Mesendoderm (in vitro differentiated cells): ENCODE results near the gene HBQ1.
"Not testable (repeated sequence)": the region's sequence is repeated elsewhere in the genome, so short reads cannot be mapped to it uniquely, and the experiment has no call there.

Experiments
- DNase-seq: peaks from one replicate; pipeline ENCODE4 v3.0.0; 2013
- H2AK5ac ChIP-seq: 2 replicates; pipeline ENCODE4 v1.6.1; 2013; ENCODE audit warnings: low read length, inconsistent platforms
- H2BK120ac ChIP-seq: 2 replicates; pipeline ENCODE4 v1.6.1; 2013; ENCODE audit warnings: low read depth, mild to moderate bottlenecking, low read length, moderate library complexity, mixed read lengths
- H2BK15ac ChIP-seq: replicated peaks from 2 replicates; pipeline ENCODE4 v1.6.1; 2013; ENCODE audit warnings: low read depth, mild to moderate bottlenecking, moderate library complexity
- H2BK5ac ChIP-seq: 2 replicates; pipeline ENCODE4 v1.6.1; 2013; ENCODE audit warnings: low read length, inconsistent platforms
- H3K18ac ChIP-seq: 2 replicates; pipeline ENCODE4 v1.6.1; 2013; ENCODE audit warnings: mild to moderate bottlenecking, low read length, mixed read lengths
- H3K23ac ChIP-seq: one replicate; pipeline ENCODE4 v1.6.1; 2013; ENCODE audit warnings: low read length
- H3K27ac ChIP-seq: 2 replicates; pipeline ENCODE4 v1.5.1; 2013; ENCODE audit warnings: low read depth, mild to moderate bottlenecking, inconsistent platforms, low read length, moderate library complexity
- H3K27me3 ChIP-seq: 2 replicates; pipeline ENCODE4 v1.6.1; 2013; ENCODE audit warnings: low read length, control low read depth, mild to moderate bottlenecking, inconsistent platforms; ENCODE audit not compliant: insufficient read depth, poor library complexity
- H3K36me3 ChIP-seq: 2 replicates; pipeline ENCODE4 v1.6.1; 2013; ENCODE audit warnings: low read length, inconsistent platforms; ENCODE audit not compliant: control insufficient read depth, insufficient read depth
- H3K4ac ChIP-seq: one replicate; pipeline ENCODE4 v1.6.1; 2013; ENCODE audit warnings: low read depth, mild to moderate bottlenecking, low read length, moderate library complexity
- H3K4me1 ChIP-seq: 2 replicates; pipeline ENCODE4 v1.6.1; 2013; ENCODE audit warnings: low read depth, low read length, inconsistent platforms; ENCODE audit not compliant: control insufficient read depth
- H3K4me2 ChIP-seq: 2 replicates; pipeline ENCODE4 v1.6.1; 2013; ENCODE audit warnings: low read length
- H3K4me3 ChIP-seq: 2 replicates; pipeline ENCODE4 v1.5.1; 2013; ENCODE audit warnings: mild to moderate bottlenecking, low read length
- H3K56ac ChIP-seq: one replicate; pipeline ENCODE4 v1.6.1; 2013; ENCODE audit warnings: low read length
- H3K79me1 ChIP-seq: 2 replicates; pipeline ENCODE4 v1.6.1; 2013; ENCODE audit warnings: low read length, inconsistent platforms
- H3K79me2 ChIP-seq: 2 replicates; pipeline ENCODE4 v1.6.1; 2013; ENCODE audit warnings: mild to moderate bottlenecking, low read length; ENCODE audit not compliant: control insufficient read depth, insufficient read depth
- H3K9ac ChIP-seq: 2 replicates; pipeline ENCODE4 v1.6.1; 2013; ENCODE audit warnings: low read length, inconsistent platforms
- H4K5ac ChIP-seq: one replicate; pipeline ENCODE4 v1.6.1; 2013; ENCODE audit warnings: low read length
- H4K8ac ChIP-seq: one replicate; pipeline ENCODE4 v1.6.1; 2013; ENCODE audit warnings: low read depth, mild to moderate bottlenecking, control low read depth, low read length, moderate library complexity
- WGBS: extraction: QIAGEN DNeasy Blood & Tissue Kit; methylation state at CpG from one replicate; pipeline ENCODE4 v1.1.7; 2013; ENCODE audit warnings: low lambda C conversion rate, missing lambda C conversion rate; ENCODE audit not compliant: insufficient coverage; ENCODE audit errors: extremely low coverage; 5-methylcytosine and 5-hydroxymethylcytosine counted together

Gene HBQ1

GRCh38 chr16:155031-155398 lies 25.2 kb upstream of the HBQ1 start:
- H3K9ac ChIP-seq, result no peak overlapping the region
- H3K23ac ChIP-seq, result no peak overlapping the region
- H3K27ac ChIP-seq, result no peak overlapping the region
- H3K79me2 ChIP-seq, result no peaks in the 10 kb centered on the region
- no peak for DNase-seq
- no peak overlapping the region for H2BK15ac ChIP-seq
- H3K18ac ChIP-seq, result no peak overlapping the region
- H2BK5ac ChIP-seq, result no peak overlapping the region
- no peak overlapping the region for H2BK120ac ChIP-seq
- H3K56ac ChIP-seq, result no peak overlapping the region
- H2AK5ac ChIP-seq, result no peak overlapping the region
- no peak overlapping the region for H3K4me2 ChIP-seq
- H3K4me1 ChIP-seq, result no peaks in the 10 kb centered on the region
- no peaks in the 10 kb centered on the region for H3K36me3 ChIP-seq
- H4K8ac ChIP-seq, result no peak overlapping the region
- no peak overlapping the region for H4K5ac ChIP-seq
- H3K4ac ChIP-seq, result no peak overlapping the region
- no CpG with 5 or more reads among the region's 7 CpGs for WGBS
- no peak overlapping the region for H3K4me3 ChIP-seq
- H3K27me3 ChIP-seq, result peaks cover 7% of the 10 kb centered on the region
- H3K79me1 ChIP-seq, result no peaks in the 10 kb centered on the region

DNA sequence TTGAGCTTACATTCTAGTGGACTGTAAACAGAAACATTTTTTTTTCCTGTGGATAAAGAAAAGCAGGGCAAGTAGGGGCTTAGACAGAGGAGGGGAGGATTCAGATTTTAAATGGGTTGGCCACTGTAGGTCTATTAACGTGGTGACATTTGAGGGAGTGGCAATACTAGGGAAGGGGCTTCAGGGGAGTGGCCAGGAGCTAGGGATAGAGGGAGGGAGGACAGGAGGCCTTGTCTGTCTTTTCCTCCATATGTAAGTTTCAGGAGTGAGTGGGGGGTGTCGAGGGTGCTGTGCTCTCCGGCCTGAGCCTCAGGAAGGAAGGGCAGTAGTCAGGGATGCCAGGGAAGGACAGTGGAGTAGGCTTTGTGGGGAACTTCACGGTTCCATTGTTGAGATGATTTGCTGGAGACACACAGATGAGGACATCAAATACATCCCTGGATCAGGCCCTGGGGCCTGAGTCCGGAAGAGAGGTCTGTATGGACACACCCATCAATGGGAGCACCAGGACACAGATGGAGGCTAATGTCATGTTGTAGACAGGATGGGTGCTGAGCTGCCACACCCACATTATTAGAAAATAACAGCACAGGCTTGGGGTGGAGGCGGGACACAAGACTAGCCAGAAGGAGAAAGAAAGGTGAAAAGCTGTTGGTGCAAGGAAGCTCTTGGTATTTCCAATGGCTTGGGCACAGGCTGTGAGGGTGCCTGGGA lies 21.0 kb upstream of the HBQ1 start:
- H3K27me3 ChIP-seq, result peaks cover 7% of the 10 kb centered on the region

DNA sequence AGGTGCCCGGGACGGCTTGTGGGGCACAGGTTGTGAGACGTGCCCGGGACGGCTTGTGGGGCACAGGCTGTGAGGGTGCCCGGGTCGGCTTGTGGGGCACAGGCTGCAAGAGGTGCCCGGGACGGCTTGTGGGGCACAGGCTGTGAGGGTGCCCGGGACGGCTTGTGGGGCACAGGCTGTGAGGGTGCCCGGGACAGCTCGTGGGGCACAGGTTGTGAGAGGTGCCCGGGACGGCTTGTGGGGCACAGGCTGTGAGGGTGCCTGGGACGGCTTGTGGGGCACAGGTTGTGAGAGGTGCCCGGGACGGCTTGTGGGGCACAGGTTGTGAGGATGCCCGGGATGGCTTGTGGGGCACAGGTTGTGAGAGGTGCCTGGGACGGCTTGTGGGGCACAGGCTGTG lies 20.0 kb upstream of the HBQ1 start:
- not testable (repeated sequence) for H3K27ac ChIP-seq, H3K56ac ChIP-seq, H3K9ac ChIP-seq, H2BK120ac ChIP-seq, H2AK5ac ChIP-seq, H3K4ac ChIP-seq, H2BK15ac ChIP-seq, DNase-seq, H3K4me3 ChIP-seq, H4K8ac ChIP-seq, H3K23ac ChIP-seq, H2BK5ac ChIP-seq, H3K4me2 ChIP-seq, H3K4me1 ChIP-seq, H3K18ac ChIP-seq, H4K5ac ChIP-seq, H3K27me3 ChIP-seq, H3K79me1 ChIP-seq, H3K79me2 ChIP-seq, H3K36me3 ChIP-seq
- no CpG with 5 or more reads among the region's 20 CpGs for WGBS

More for the DNA sequence above, 21.0 kb upstream of the HBQ1 start:
- Histone ChIP-seq H2BK15ac (no peak overlapping the region), H3K18ac (no peak overlapping the region), H3K79me2 (no peaks in the 10 kb centered on the region), H3K36me3 (no peaks in the 10 kb centered on the region), H3K4me3 (no peak overlapping the region), H2BK120ac (no peak overlapping the region), H3K79me1 (no peaks in the 10 kb centered on the region), H3K4me1 (no peaks in the 10 kb centered on the region), H3K27ac (no peak overlapping the region), H2BK5ac (no peak overlapping the region), H2AK5ac (no peak overlapping the region), H3K9ac (no peak overlapping the region), H4K8ac (no peak overlapping the region), H3K4ac (no peak overlapping the region), H3K4me2 (no peak overlapping the region), H3K56ac (no peak overlapping the region), H3K23ac (no peak overlapping the region), H4K5ac (no peak overlapping the region)
- DNase-seq, result no peak
- WGBS, result no CpG with 5 or more reads among the region's 6 CpGs

- no peaks in the 10 kb centered on the region for H3K79me1 ChIP-seq
- no peak overlapping the region for H3K18ac ChIP-seq
- H2AK5ac ChIP-seq, result no peak overlapping the region
- H2BK120ac ChIP-seq, result no peak overlapping the region
- DNase-seq, result no peak
- no peak overlapping the region for H3K4me3 ChIP-seq
- peaks cover 6% of the 10 kb centered on the region for H3K27me3 ChIP-seq
- no peaks in the 10 kb centered on the region for H3K79me2 ChIP-seq
- no peak overlapping the region for H3K4me2 ChIP-seq
- H3K56ac ChIP-seq, result no peak overlapping the region
- H2BK5ac ChIP-seq, result no peak overlapping the region
- H3K4me1 ChIP-seq, result no peaks in the 10 kb centered on the region
- H3K36me3 ChIP-seq, result no peaks in the 10 kb centered on the region
- no CpG with 5 or more reads among the region's 18 CpGs for WGBS
- no peak overlapping the region for H3K9ac ChIP-seq
- H4K5ac ChIP-seq, result no peak overlapping the region
- no peak overlapping the region for H3K27ac ChIP-seq
- H3K4ac ChIP-seq, result no peak overlapping the region
- no peak overlapping the region for H4K8ac ChIP-seq
- no peak overlapping the region for H2BK15ac ChIP-seq
- no peak overlapping the region for H3K23ac ChIP-seq
Measured at GRCh38 chr16:160691-161190, 19.5 kb upstream of the HBQ1 start.

DNA sequence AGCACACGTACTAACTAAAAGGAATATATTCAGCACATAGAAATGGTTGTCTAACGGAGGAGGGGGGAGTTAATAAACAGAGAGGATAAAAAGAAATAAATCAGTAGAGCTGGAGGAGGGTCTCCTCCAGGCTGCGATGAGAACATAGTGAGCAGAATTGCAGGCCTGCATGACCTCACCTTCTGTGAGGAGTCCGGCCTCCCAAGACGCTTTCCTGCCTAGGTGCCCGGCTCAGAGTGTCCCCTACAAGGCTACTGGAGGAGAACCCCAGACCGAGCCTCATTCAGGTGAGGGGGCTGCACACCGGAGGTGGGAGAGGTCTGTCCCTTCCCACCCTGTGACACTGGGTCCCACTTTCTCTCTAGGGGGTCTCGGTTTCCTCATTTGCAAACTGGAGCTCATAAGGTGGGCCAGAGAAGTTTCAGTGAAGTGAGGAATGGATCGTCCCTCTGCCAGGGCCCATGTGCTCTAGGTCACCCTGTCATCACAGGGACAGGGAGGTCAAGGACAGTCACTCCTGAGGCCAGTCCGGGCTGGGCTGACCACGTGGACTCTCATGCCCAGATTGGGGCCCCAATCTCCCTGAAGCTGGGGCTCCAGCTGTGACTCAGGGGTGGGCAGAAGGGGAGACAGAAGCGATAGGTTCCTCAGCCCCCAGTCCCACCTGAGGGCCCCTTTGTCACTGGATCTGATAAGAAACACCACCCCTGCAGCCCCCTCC lies 17.8 kb upstream of the HBQ1 start:
- no peak overlapping the region for H3K4me2 ChIP-seq
- H2BK5ac ChIP-seq, result no peak overlapping the region
- no peak overlapping the region for H3K18ac ChIP-seq
- 100% methylated on average over 1 of the region's 13 CpGs for WGBS
- no peak overlapping the region for H2BK15ac ChIP-seq
- DNase-seq, result no peak
- H3K4me3 ChIP-seq, result no peak overlapping the region
- no peak overlapping the region for H4K5ac ChIP-seq
- no peak overlapping the region for H3K4ac ChIP-seq
- no peak overlapping the region for H3K27ac ChIP-seq
- H3K27me3 ChIP-seq, result peaks cover 23% of the 10 kb centered on the region
- no peak overlapping the region for H3K23ac ChIP-seq
- H3K79me2 ChIP-seq, result no peaks in the 10 kb centered on the region
- no peaks in the 10 kb centered on the region for H3K36me3 ChIP-seq
- H3K56ac ChIP-seq, result no peak overlapping the region
- no peak overlapping the region for H2AK5ac ChIP-seq
- no peak overlapping the region for H2BK120ac ChIP-seq
- H3K4me1 ChIP-seq, result no peaks in the 10 kb centered on the region
- no peaks in the 10 kb centered on the region for H3K79me1 ChIP-seq
- no peak overlapping the region for H4K8ac ChIP-seq
- H3K9ac ChIP-seq, result no peak overlapping the region
